Transverse colon (tissue), 4 donors: Measurements from ENCODE around the gene HSPA6. TPM values are rescaled to one million over a fixed set of nuclear protein-coding genes. Genes with fewer than 3 reads are reported as not detected.
"Not testable (repeated sequence)": the region's sequence is repeated elsewhere in the genome, so short reads cannot be mapped to it uniquely, and the experiment has no call there.

Source experiments
- DNase-seq: peaks from one replicate; pipeline ENCODE4 v3.0.0-alpha.2; 2019
- H3K27ac ChIP-seq, 4 donors: fragments of 200-600 bp; sonication (generic); 2 replicates each; pipeline ENCODE4 v1.5.1; 2016 to 2018; ENCODE audit warnings: inconsistent platforms in 4 of 4
- H3K27me3 ChIP-seq: fragments of 200-600 bp; sonication (generic); 2 replicates; pipeline ENCODE4 v1.5.1; 2017; ENCODE audit warnings: inconsistent platforms
- H3K36me3 ChIP-seq, 4 donors: fragments of 200-600 bp; sonication (generic); 2 replicates each; pipeline ENCODE4 v1.5.1; 2017 to 2019; ENCODE audit warnings: inconsistent platforms in 4 of 4
- H3K4me1 ChIP-seq, 4 donors: fragments of 200-600 bp; sonication (generic); 2 replicates each; pipeline ENCODE4 v1.5.1; 2017 to 2020; ENCODE audit warnings: inconsistent platforms in 4 of 4
- H3K4me3 ChIP-seq, 4 donors: fragments of 200-600 bp; sonication (generic); 1 replicate in 1 of 4; 2 replicates in 3 of 4; pipeline versions ENCODE4 v1.5.1 to v1.6.1; 2017 to 2019; ENCODE audit warnings: inconsistent platforms in 4 of 4
- H3K9me3 ChIP-seq, 2 donors: fragments of 200-600 bp; sonication (generic); 2 replicates each; pipeline ENCODE4 v1.5.1; 2017 to 2019; ENCODE audit warnings: inconsistent platforms in 2 of 2
- POLR2A ChIP-seq: fragments of 450-650 bp; IDR thresholded peaks from one replicate; pipeline ENCODE4 v1.6.1; 2016; ENCODE audit warnings: antibody characterized with exemption, mild to moderate bottlenecking, moderate library complexity
- POLR2AphosphoS5 ChIP-seq, 3 donors: sonication (generic); formaldehyde crosslinking; IDR thresholded peaks; one replicate each; pipeline ENCODE4 v1.6.1; 2016; ENCODE audit warnings: antibody characterized with exemption in 3 of 3
- WGBS, 2 donors: methylation state at CpG; one replicate each; pipeline ENCODE4 v1.1.5; 2018; ENCODE audit warnings: low coverage in 1 of 2; 5-methylcytosine and 5-hydroxymethylcytosine counted together
- in situ Hi-C, 4 donors: fragments of 200-750 bp; cut with MboI; loops; one replicate each; pipeline versions ENCODE4 v1.15.0 to v1.15.1; 2017; ENCODE audit warnings: low sequenced_read_pairs in 3 of 4, low pct_ligation_motif_present in 1 of 4, low pct_unique_long_range_greater_than_20kb in 1 of 4
- intact Hi-C: fragments of 100-400 bp; cut with DNase I; formaldehyde crosslinking; loops from one replicate; pipeline ENCODE4 v1.15.1; 2023; ENCODE audit warnings: low total_unique reads
- total RNA-seq, 4 donors: library from RNA; depleted of rRNA; stranded (reverse); fragments of >200 nt; gene quantifications; one replicate each; pipeline ENCODE4 v1.1.0, GENCODE V29; 2016

HSPA6 gene
- total RNA-seq, 4 donors from 2014 or later = 0.82 to 2.2 (median 1.6) TPM; not detected in 1

DNA sequence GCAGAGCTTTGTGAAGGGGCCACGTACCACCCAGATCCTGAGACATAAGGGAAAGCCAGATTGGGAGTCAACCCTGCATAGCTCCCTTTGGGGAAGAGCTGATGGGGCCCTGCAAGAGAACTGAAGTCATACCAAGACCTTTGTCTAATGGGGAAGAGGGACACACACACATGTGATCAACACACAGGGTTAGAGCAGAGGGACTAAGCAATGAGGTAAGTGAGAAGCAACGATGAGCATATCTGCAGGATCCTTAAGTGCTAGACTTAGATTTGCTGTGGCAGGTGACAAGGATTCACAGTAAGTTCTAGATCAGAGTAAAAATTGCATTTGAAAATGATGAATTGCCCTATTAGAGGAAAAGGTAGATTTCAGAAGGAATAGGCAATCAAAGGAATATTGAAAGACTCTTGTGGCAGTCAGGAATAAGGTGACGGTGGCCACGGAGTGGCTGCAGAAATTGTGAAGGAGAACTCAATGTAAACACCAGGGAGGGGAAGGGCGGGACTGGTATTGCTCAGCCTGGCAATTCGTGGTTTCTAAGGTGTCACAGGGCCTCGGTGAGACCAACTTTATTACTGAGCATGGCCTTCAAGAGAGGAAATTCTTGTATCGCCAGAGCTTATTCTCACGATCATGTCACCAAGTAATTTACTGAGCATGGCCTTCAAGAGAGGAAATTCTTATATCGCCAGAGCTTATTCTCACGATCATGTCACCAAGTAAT lies 20.8 kb downstream of the HSPA6 start:
- WGBS, 2 donors = 48 to 53% methylated on average over 3 to 11 of the region's 11 CpGs
- in situ Hi-C loops, intact Hi-C loops, H3K4me3 ChIP-seq, H3K27me3 ChIP-seq, H3K9me3 ChIP-seq, H3K4me1 ChIP-seq, H3K27ac ChIP-seq, DNase-seq, H3K36me3 ChIP-seq: not testable (repeated sequence)

- H3K9me3 ChIP-seq, intact Hi-C loops, H3K27ac ChIP-seq, H3K27me3 ChIP-seq, in situ Hi-C loops, H3K36me3 ChIP-seq, H3K4me3 ChIP-seq, DNase-seq, H3K4me1 ChIP-seq: not testable (repeated sequence)
- WGBS, 2 donors = 85 to 93% methylated on average over 1 to 8 of the region's 8 CpGs
Observed at GRCh38 chr1:161547995-161548741, 23.8 kb downstream of the HSPA6 start.

GRCh38 chr1:161548749-161549406 lies 24.5 kb downstream of the HSPA6 start:
- WGBS, 2 donors = 83% methylated on average over 1 of the region's 2 CpGs; no CpG with 5 or more reads in 1 of the 2 donors
- H3K36me3 ChIP-seq, intact Hi-C loops, H3K4me3 ChIP-seq, H3K9me3 ChIP-seq, H3K27ac ChIP-seq, in situ Hi-C loops, DNase-seq, H3K27me3 ChIP-seq, H3K4me1 ChIP-seq: not testable (repeated sequence)

DNA sequence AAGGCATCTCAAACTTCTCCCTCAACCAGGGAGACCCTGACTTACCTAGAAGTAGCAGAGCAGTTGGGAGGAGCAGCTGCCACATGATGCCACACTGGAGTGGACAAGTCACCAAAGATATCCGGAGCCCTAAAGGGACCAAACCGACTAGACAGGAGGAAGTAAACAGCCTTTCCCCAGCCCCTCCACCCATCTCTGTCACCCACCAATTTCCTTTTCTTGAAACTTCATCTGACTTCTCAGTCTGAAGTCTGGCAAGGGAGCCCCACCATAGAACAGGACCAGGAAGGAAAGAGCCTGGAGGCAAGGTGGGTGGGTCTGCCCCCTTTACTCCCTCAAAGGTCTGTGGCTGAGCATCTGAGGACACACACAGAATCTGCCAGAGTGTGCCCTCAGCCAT lies 25.3 kb downstream of the HSPA6 start, which contains the start of gene FCGR3A:
TSS of gene FCGR3A (minus strand) at position 167 of the 400 bp plus-strand sequence. CDS start at position 85, 82 bp downstream.
- no peak within 1 kb of the TSS for H3K27ac ChIP-seq
- in situ Hi-C loops = loop anchor here in 1 of 4 donors (25.0 kb wide), 1 partner anchor 188 kb away; the partner anchor contains the start of gene DUSP12

DNA sequence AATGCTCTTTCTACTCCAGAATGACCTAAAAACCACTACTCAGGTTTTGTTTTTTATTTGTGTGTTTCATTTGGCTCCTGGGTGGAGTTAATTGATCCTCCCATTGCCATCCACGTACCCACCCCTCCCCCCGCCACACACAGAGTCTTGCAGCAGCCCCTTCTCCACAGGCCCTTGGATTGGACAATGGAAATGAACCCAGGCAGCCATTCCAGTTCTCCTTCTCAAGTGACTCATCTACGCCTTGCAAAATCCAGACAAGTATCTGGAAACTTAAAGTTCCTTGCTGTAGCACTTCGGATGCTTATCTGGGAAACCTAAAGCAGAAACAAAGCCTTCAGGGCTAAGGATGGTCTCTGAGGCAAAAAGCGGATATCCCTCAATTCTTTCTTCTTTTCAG lies 26.6 kb downstream of the HSPA6 start:
- 85% methylated on average over 5 of the region's 5 CpGs; no CpG with 5 or more reads in 1 of the 2 donors for WGBS, 2 donors
- DNase-seq, H3K4me1 ChIP-seq, H3K27me3 ChIP-seq, H3K4me3 ChIP-seq, H3K36me3 ChIP-seq, H3K27ac ChIP-seq, intact Hi-C loops, H3K9me3 ChIP-seq: not testable (repeated sequence)
- in situ Hi-C loops = loop anchor here in 1 of 4 donors (25.0 kb wide), 1 partner anchor 186 kb away; the partner anchor contains the start of gene DUSP12

More for the DNA sequence above, 25.3 kb downstream of the HSPA6 start, which contains the start of gene FCGR3A:
- DNase-seq = no peak
- no peak within 1 kb of the TSS for H3K4me3 ChIP-seq
- no peaks in the 10 kb centered on the region for H3K27me3 ChIP-seq
- H3K9me3 ChIP-seq = no peaks in the 10 kb centered on the region
- no peaks in the 10 kb centered on the region for H3K36me3 ChIP-seq
- intact Hi-C loops = no loop called here
- 87% methylated on average over 2 of the region's 2 CpGs; no CpG with 5 or more reads in 1 of the 2 donors for WGBS, 2 donors
- TF ChIP-seq POLR2A (no peak), POLR2AphosphoS5 (IDR thresholded peaks at IDR 0.05) (no peak)
- peaks cover 0 to 3% (median 0%) of the 10 kb centered on the region in 4 donors for H3K4me1 ChIP-seq

DNA sequence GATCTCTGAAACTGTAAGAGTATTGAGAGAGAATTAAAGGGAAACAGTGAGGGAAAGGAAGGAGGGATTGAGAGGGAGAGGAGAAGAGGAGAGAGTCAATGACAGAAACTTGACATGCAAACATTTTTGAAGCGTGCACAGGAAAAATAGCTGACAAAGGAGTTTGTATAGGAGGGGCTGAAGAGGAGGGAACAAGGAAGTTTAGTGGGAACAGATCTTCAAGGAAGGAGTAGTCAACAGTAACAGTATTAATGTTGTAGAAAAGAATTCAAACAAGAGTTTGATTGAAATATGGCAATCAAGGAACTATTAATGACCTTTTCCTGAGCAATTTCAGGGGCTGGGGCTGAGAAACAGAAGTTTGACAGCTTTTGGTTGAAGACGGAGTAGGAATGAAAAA lies 29.3 kb downstream of the HSPA6 start:
- H3K4me3 ChIP-seq, H3K9me3 ChIP-seq, H3K4me1 ChIP-seq, intact Hi-C loops, H3K36me3 ChIP-seq, H3K27me3 ChIP-seq, H3K27ac ChIP-seq, DNase-seq: not testable (repeated sequence)
- in situ Hi-C loops = loop anchor here in 1 of 4 donors (25.0 kb wide), 1 partner anchor 184 kb away; the partner anchor contains the start of gene DUSP12
- 74 to 100% methylated on average over 1 to 2 of the region's 2 CpGs for WGBS, 2 donors

- H3K27me3 ChIP-seq, H3K36me3 ChIP-seq, intact Hi-C loops, H3K4me3 ChIP-seq, H3K9me3 ChIP-seq, H3K4me1 ChIP-seq, DNase-seq: not testable (repeated sequence)
- H3K27ac ChIP-seq = peak overlapping the region in 1 of 4 donors; percentile 45
- in situ Hi-C loops = loop anchor here in 1 of 4 donors (25.0 kb wide), 1 partner anchor 183 kb away; the partner anchor contains the start of gene DUSP12
- WGBS, 2 donors = 85% methylated on average over 3 of the region's 3 CpGs; no CpG with 5 or more reads in 1 of the 2 donors
Observed at GRCh38 chr1:161554340-161554739, 30.0 kb downstream of the HSPA6 start.

DNA sequence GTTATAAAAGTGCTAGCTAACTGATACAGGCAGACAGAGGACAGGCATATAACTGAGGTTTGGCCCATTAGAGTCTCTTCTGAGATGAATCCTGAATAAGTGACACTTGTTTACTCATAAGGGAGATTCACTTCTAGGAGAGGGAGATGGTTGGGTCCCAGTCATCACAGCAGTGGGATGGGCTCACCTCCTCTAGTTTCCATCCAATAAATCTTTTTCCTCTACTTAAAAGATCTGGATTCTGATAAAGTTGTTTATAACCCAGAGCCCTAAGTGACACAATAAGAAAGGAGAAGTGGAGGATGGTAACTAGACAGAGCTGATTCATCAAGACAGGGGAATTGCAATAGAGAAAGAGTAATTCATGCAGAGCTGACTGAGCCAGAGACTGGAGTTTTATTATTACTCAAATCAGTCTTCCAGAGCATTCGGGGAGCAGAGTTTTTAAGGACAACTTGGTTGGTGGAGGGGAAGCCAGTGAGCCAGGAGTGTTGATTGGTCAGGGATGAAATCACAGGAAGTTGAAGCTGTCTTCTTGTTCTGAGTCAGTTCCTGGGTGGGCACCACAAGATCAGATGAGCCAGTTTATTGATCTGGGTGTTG lies 30.6 kb downstream of the HSPA6 start:
- H3K27ac ChIP-seq = peak overlapping the region in 1 of 4 donors; percentile 45
- intact Hi-C loops, DNase-seq, H3K27me3 ChIP-seq, H3K9me3 ChIP-seq, H3K36me3 ChIP-seq, H3K4me1 ChIP-seq, H3K4me3 ChIP-seq: not testable (repeated sequence)
- in situ Hi-C loops = loop anchor here in 1 of 4 donors (25.0 kb wide), 1 partner anchor 182 kb away; the partner anchor contains the start of gene DUSP12
- WGBS, 2 donors = 54% methylated on average over 1 of the region's 1 CpG; no CpG with 5 or more reads in 1 of the 2 donors

- in situ Hi-C loops = loop anchor here in 1 of 4 donors (25.0 kb wide), 1 partner anchor 181 kb away; the partner anchor contains the start of gene DUSP12
- DNase-seq, intact Hi-C loops, H3K4me1 ChIP-seq, H3K27ac ChIP-seq, H3K27me3 ChIP-seq, H3K4me3 ChIP-seq, H3K36me3 ChIP-seq, H3K9me3 ChIP-seq: not testable (repeated sequence)
- WGBS, 2 donors = 68% methylated on average over 3 of the region's 3 CpGs; no CpG with 5 or more reads in 1 of the 2 donors
Observed at GRCh38 chr1:161556143-161556542, 31.8 kb downstream of the HSPA6 start.
